Measurements from ENCODE around the gene HELB.

GRCh38 chr12:66380769-66381535, 78.7 kb downstream of the HELB start:
- TF ChIP-seq EP300 (IDR thresholded peaks at IDR 0.05) (no peak), CTCF (IDR thresholded peaks at IDR 0.05) (no peak), REST (IDR thresholded peaks at IDR 0.05) (no peak), CBX2 (IDR thresholded peaks at IDR 0.05; ENCODE audit: borderline replicate concordance, low read depth) (no peak), MAZ (IDR thresholded peaks at IDR 0.05; ENCODE audit: borderline replicate concordance, low read depth, low read length) (no peak), HDAC2 (IDR thresholded peaks at IDR 0.05) (no peak), RCOR1 (IDR thresholded peaks at IDR 0.05; ENCODE audit: low read depth, low read length) (no peak), SREBF2 (IDR thresholded peaks at IDR 0.05) (no peak), JUN (IDR thresholded peaks at IDR 0.05) (no peak), ZFP36 (IDR thresholded peaks at IDR 0.05; ENCODE audit: borderline replicate concordance, partially characterized antibody) (no peak), POLR2A (IDR thresholded peaks at IDR 0.05; ENCODE audit: low read length) (no peak)
- TF ChIP-seq, protein P1, sequence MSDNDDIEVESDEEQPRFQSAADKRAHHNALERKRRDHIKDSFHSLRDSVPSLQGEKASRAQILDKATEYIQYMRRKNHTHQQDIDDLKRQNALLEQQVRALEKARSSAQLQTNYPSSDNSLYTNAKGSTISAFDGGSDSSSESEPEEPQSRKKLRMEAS (IDR thresholded peaks at IDR 0.05) = no peak
